AG08396 (cell line): ENCODE data around the gene DACT2.
"Not testable (repeated sequence)": the region's sequence is repeated elsewhere in the genome, so short reads cannot be mapped to it uniquely, and the experiment has no call there.

Experiments used
- DNase-seq: peaks from one replicate; pipeline ENCODE4 v3.0.0; 2012; ENCODE audit warnings: low spot score, mixed read lengths

Gene DACT2

GRCh38 chr6:168282985-168283685 is 36.4 kb downstream of the DACT2 start:
- no peak for DNase-seq

GRCh38 chr6:168281826-168282225 is 37.8 kb downstream of the DACT2 start:
- no peak for DNase-seq

- DNase-seq: not testable (repeated sequence)
Measured at GRCh38 chr6:168281314-168281713, 38.3 kb downstream of the DACT2 start.

- no peak for DNase-seq
Measured at GRCh38 chr6:168280899-168281245, 38.7 kb downstream of the DACT2 start.

- DNase-seq: no peak
Measured at GRCh38 chr6:168280020-168280898, 39.3 kb downstream of the DACT2 start.

- DNase-seq: no peak
Measured at GRCh38 chr6:168279403-168279935, 40.1 kb downstream of the DACT2 start.

- DNase-seq: no peak
Measured at GRCh38 chr6:168278904-168279303, 40.7 kb downstream of the DACT2 start.

- no peak for DNase-seq
Measured at GRCh38 chr6:168277274-168277669, 42.3 kb downstream of the DACT2 start.

GRCh38 chr6:168276576-168277273 is 42.9 kb downstream of the DACT2 start:
- DNase-seq: no peak

- DNase-seq: no peak
Measured at GRCh38 chr6:168275168-168275567, 44.4 kb downstream of the DACT2 start.

- DNase-seq: no peak
Measured at GRCh38 chr6:168274037-168274952, 45.3 kb downstream of the DACT2 start.

GRCh38 chr6:168273441-168274036 is 46.0 kb downstream of the DACT2 start:
- no peak for DNase-seq

- DNase-seq: no peak
Measured at GRCh38 chr6:168272415-168273325, 46.9 kb downstream of the DACT2 start.

GRCh38 chr6:168270274-168271172 is 49.1 kb downstream of the DACT2 start:
- no peak for DNase-seq

- DNase-seq: no peak
Measured at GRCh38 chr6:168269455-168270243, 49.9 kb downstream of the DACT2 start.

GRCh38 chr6:168268755-168269154 is 50.8 kb downstream of the DACT2 start:
- no peak for DNase-seq

- not testable (repeated sequence) for DNase-seq
Measured at GRCh38 chr6:168267779-168268178, 51.8 kb downstream of the DACT2 start.
